Left ventricle myocardium inferior (tissue), 1 donor: ENCODE results near the gene SIK3. TPM values are rescaled to one million over a fixed set of nuclear protein-coding genes. Genes with fewer than 3 reads are reported as not detected.

ENCODE experiments used
- DNase-seq: peaks from one replicate; pipeline ENCODE4 v3.0.0-alpha.2; 2020
- H3K27ac ChIP-seq: fragments of 200-600 bp; replicated peaks from 2 replicates; pipeline ENCODE4 v1.8.0; 2021
- H3K27me3 ChIP-seq: fragments of 200-600 bp; 2 replicates; pipeline ENCODE4 v1.8.0; 2021; ENCODE audit warnings: low read depth
- H3K36me3 ChIP-seq: fragments of 200-600 bp; 2 replicates; pipeline ENCODE4 v1.8.0; 2021
- H3K4me1 ChIP-seq: fragments of 200-600 bp; 2 replicates; pipeline ENCODE4 v1.8.0; 2021
- H3K4me3 ChIP-seq: fragments of 200-600 bp; 2 replicates; pipeline ENCODE4 v1.8.0; 2021; ENCODE audit warnings: mild to moderate bottlenecking, moderate library complexity
- H3K9me3 ChIP-seq: fragments of 200-600 bp; replicated peaks from 2 replicates; pipeline ENCODE4 v1.8.0; 2021
- intact Hi-C: fragments of 100-400 bp; cut with micrococcal nuclease; formaldehyde crosslinking; loops from one replicate; pipeline ENCODE4 v1.11.0; 2022
- total RNA-seq: library from RNA; stranded (reverse); fragmentation: NEBNext Ultra II Directional; extraction: Animal tissue kit (Norgen Biotek cat#: 25700); gene quantifications from one replicate; pipeline ENCODE4 v1.2.1, GENCODE V29; 2021
- TF ChIP-seq, protein P1 (sequence below): fragments of 200-600 bp; IDR thresholded peaks from 2 replicates; pipeline ENCODE4 v1.8.0; 2021; ENCODE audit warnings: antibody characterized with exemption, mild to moderate bottlenecking, borderline replicate concordance
- donor health status: DM: no; HTN: yes; CAD: no; lungs with severe emphysema.

SIK3 gene
- total RNA-seq, 1 donor from 2014 or later: 36.3 TPM

DNA sequence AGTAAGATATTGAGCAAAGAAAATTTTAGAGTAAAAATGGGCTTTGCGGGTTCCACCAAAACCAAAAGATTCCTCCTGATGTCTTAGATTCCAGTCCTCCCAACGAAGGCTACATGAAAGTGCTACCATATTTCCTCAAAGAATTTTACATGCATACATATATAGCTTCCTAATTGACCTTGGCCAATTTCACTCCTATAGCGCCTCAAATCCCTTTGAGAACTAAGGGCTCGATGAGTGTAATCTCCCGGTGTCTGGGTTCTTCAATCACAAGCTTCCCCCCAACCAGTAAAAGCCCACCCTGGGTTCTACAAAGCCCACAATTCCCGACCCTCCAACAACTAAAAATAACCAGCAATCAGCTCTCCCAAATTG is 1.2 kb downstream of the SIK3 start:
- peak overlapping the region; percentile 99 for H3K27ac ChIP-seq
- H3K36me3 ChIP-seq: no peaks in the 10 kb centered on the region
- no peaks in the 10 kb centered on the region for H3K27me3 ChIP-seq
- H3K4me1 ChIP-seq: peaks cover 68% of the 10 kb centered on the region
- DNase-seq: no peak
- TF ChIP-seq, protein P1, sequence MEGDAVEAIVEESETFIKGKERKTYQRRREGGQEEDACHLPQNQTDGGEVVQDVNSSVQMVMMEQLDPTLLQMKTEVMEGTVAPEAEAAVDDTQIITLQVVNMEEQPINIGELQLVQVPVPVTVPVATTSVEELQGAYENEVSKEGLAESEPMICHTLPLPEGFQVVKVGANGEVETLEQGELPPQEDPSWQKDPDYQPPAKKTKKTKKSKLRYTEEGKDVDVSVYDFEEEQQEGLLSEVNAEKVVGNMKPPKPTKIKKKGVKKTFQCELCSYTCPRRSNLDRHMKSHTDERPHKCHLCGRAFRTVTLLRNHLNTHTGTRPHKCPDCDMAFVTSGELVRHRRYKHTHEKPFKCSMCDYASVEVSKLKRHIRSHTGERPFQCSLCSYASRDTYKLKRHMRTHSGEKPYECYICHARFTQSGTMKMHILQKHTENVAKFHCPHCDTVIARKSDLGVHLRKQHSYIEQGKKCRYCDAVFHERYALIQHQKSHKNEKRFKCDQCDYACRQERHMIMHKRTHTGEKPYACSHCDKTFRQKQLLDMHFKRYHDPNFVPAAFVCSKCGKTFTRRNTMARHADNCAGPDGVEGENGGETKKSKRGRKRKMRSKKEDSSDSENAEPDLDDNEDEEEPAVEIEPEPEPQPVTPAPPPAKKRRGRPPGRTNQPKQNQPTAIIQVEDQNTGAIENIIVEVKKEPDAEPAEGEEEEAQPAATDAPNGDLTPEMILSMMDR: no peak
- intact Hi-C loops: no loop called here
- no peaks in the 10 kb centered on the region for H3K9me3 ChIP-seq
- peak overlapping the region; percentile 84 for H3K4me3 ChIP-seq

DNA sequence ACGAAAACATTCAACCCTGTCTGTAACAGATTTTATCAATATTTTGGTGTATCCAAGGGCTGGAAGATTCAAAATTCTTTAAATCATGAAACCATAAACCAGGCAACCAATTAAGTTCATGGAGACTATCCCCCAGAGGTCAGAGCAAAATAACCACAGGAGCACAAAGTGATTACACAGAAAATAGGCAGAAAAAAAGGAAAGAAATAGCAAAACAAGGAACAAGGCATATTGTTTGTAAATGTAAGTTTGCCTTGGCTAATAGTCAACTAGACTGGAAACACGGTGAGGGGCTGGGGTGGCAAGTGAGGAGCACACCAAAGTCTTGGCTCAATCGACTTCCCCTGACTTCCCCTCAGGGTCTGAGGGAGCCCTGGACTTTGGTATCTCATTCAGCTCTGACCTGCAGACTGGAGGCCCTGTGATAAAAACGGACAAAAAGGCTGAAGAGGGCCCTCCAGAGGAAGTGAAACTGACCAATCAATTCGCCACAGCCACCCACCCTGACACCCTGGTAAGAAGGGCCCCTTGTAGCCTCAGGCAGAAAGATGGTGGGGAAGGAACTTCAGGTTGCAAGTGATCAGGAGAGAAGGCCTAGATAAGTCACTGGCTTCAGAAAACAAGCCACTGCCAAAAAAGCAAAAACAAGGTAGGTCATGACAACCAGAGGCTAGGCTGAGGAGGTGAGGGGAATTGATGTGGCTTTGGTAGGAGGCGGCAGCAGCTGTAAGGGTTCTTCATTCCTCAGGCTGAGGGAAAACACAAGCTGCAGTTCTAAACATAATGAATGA is 1.8 kb downstream of the SIK3 start:
- peak overlapping the region; percentile 84 for H3K4me3 ChIP-seq
- no peaks in the 10 kb centered on the region for H3K27me3 ChIP-seq
- peaks cover 68% of the 10 kb centered on the region for H3K4me1 ChIP-seq
- DNase-seq: no peak
- H3K9me3 ChIP-seq: no peaks in the 10 kb centered on the region
- TF ChIP-seq, protein P1: no peak
- peak overlapping the region; percentile 99 for H3K27ac ChIP-seq
- no peaks in the 10 kb centered on the region for H3K36me3 ChIP-seq
- intact Hi-C loops: no loop called here

DNA sequence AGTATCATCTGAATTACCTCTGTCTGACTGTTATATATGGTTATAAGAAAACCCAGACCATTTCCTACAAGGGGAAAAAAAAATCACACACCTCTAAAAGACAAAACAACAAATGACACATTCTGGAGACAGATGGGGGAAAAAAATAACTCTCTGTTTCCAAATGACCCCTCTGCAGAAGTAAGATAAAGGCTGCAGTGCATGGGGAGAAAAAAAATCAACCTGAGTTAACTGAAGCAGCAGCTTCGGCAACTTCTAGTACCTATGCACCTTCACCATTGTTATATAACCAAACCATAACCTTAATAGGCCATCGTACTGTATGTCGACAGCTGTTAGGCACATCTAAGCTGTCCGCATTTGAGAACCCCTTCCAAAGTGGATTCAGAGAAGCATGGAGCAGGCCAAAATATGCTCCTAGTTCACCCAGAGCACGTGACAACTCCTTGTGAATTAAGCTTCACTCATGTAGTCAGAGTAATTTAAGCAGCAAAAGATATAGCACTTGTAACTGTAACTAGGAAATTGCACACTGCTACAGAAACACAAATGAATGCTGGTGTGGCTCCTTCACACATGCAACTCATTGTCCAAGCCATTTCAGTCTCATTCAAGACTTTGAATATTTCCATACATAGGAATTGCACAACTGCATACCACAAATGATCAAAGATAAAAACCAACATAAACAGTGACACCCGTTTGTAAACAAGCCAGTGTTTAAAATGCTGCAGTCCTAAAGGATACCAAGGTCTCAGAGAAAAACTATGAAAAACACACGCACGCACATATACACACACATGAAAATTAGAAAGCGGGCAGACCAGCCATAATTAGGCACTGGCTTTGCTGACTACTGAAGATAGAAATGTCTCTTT is 2.7 kb downstream of the SIK3 start:
- no peaks in the 10 kb centered on the region for H3K27me3 ChIP-seq
- no peaks in the 10 kb centered on the region for H3K9me3 ChIP-seq
- DNase-seq: no peak
- H3K4me3 ChIP-seq: peak overlapping the region; percentile 84
- peak overlapping the region; percentile 99 for H3K27ac ChIP-seq
- TF ChIP-seq, protein P1: no peak
- no peaks in the 10 kb centered on the region for H3K36me3 ChIP-seq
- H3K4me1 ChIP-seq: peaks cover 72% of the 10 kb centered on the region
- intact Hi-C loops: no loop called here

DNA sequence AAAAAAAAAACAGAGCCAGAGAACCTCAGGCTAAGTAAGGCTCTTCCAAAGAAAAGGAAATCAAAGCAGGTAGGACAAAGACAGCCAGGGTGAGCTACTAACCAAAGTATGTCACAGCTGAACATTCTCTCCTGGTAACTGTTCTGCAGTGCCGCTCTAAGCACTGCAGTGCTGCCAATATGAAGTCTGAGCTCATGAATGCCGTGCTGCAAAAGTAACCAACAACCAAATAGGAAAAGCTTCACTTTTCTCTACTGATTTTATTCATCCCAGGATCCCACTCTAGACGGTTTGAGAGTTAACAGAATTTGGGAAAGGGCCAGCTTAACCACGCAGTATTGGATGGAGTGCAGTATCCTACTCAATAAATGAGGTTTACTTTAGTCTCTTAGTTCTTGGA is 3.5 kb downstream of the SIK3 start:
- peak overlapping the region; percentile 84 for H3K4me3 ChIP-seq
- no peaks in the 10 kb centered on the region for H3K9me3 ChIP-seq
- intact Hi-C loops: no loop called here
- TF ChIP-seq, protein P1: no peak
- H3K36me3 ChIP-seq: no peaks in the 10 kb centered on the region
- peak overlapping the region; percentile 99 for H3K27ac ChIP-seq
- peaks cover 67% of the 10 kb centered on the region for H3K4me1 ChIP-seq
- H3K27me3 ChIP-seq: no peaks in the 10 kb centered on the region
- no peak for DNase-seq

DNA sequence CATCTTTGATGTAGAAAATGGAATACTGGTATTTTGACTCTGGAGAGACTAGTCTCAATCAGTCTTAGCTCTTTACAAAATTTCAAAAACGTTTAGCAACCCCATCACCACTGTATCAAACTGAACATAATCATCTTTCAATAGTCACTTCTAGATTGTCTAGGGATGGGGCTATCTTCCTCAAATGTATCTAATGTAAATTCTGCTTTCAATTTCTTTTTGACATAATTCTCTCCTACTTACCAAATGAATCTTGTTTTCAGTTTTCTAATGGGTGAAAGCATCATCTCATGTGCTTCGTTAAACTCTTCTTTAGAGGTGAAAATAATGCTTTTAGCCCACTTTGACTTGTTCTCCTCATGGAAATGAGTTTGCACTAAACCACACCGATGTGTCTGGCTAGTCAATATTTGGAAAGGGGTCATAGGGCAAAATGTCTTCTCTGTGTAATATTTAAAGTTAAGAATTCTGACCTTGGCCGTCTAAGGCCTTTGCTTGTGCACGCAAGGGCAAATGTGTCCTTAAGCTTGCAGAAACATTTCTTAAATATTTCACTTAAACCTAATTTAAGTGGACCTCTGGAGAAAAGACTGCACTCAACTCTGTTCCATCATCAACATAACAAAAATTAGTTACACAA is 5.2 kb downstream of the SIK3 start:
- no peaks in the 10 kb centered on the region for H3K36me3 ChIP-seq
- no peak overlapping the region for H3K4me3 ChIP-seq
- H3K4me1 ChIP-seq: peaks cover 54% of the 10 kb centered on the region
- no peaks in the 10 kb centered on the region for H3K27me3 ChIP-seq
- no peak overlapping the region for H3K27ac ChIP-seq
- TF ChIP-seq, protein P1: no peak
- no peaks in the 10 kb centered on the region for H3K9me3 ChIP-seq
- intact Hi-C loops: no loop called here
- no peak for DNase-seq
